Tibial artery (tissue), 4 donors: ENCODE measurements around the gene INHBA.
A peak's percentile ranks its signal among the peaks of the same experiment; 100 is the strongest.

Experiments
- DNase-seq, 2 donors: peaks; one replicate each; pipeline ENCODE4 v3.0.0-alpha.2; 2019
- H3K27ac ChIP-seq, 2 donors: fragments of 200-600 bp; sonication (generic) in 1 of 2; 1 replicate in 1 of 2; 2 replicates in 1 of 2; pipeline ENCODE4 v1.5.1; 2018 to 2019; ENCODE audit warnings: mild to moderate bottlenecking in 1 of 2
- H3K27me3 ChIP-seq, 2 donors: fragments of 200-600 bp; sonication (generic) in 1 of 2; one replicate each; pipeline versions ENCODE4 v1.5.1 to v1.6.0; 2016 to 2019
- H3K36me3 ChIP-seq, 3 donors: fragments of 200-600 bp; sonication (generic) in 2 of 3; one replicate each; pipeline ENCODE4 v1.5.1; 2016 to 2019; ENCODE audit warnings: mild to moderate bottlenecking in 2 of 3
- H3K4me1 ChIP-seq, 4 donors: fragments of 200-600 bp; sonication (generic) in 2 of 4; 1 replicate in 3 of 4; 2 replicates in 1 of 4; pipeline ENCODE4 v1.5.1; 2016 to 2019
- H3K4me3 ChIP-seq, 2 donors: fragments of 200-600 bp; sonication (generic) in 1 of 2; 1 replicate in 1 of 2; 2 replicates in 1 of 2; pipeline ENCODE4 v1.5.1; 2018 to 2019; ENCODE audit warnings: mild to moderate bottlenecking in 2 of 2
- H3K9me3 ChIP-seq, 3 donors: fragments of 200-600 bp; sonication (generic) in 1 of 3; one replicate each; pipeline ENCODE4 v1.5.1; 2016 to 2019
- intact Hi-C: fragments of 100-400 bp; cut with DNase I; formaldehyde crosslinking; loops from one replicate; pipeline ENCODE4 v1.15.0; 2023; ENCODE audit warnings: low total_unique reads
- TF ChIP-seq, protein P1 (sequence below), 2 experiments: fragments of 200-600 bp in 1 of 2; fragments of 450-650 bp in 1 of 2; IDR thresholded peaks; one replicate each; pipeline ENCODE4 v1.5.1; 2017 to 2019; ENCODE audit warnings: antibody characterized with exemption in 2 of 2, mild to moderate bottlenecking in 1 of 2, moderate library complexity in 1 of 2

The INHBA gene

DNA sequence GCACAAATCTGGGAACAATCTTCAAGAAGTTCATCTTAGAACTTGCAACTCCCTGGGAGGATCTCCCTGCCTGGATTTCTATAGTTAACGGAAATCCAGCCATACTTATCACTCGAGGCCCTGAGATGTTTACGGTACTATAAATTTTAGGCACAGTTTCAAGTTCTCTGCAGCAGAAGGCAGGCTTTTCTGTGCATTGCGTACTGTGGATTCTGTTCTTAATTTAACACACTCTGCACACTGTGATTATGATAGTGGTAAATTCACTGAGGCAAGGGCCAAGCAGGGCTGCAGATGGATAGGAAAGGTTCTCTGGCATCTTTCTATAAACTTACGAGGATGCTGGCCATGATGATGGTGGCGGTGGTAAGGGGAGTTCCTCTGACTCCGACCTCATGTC is 10.6 kb downstream of the INHBA start:
- Histone ChIP-seq H3K9me3 (no peaks in the 10 kb centered on the region), H3K27me3 (no peaks in the 10 kb centered on the region), H3K36me3 (peaks cover 14 to 17% (median 14%) of the 10 kb centered on the region in 3 donors), H3K27ac (peak overlapping the region; percentile 95 to 97), H3K4me1 (peaks cover 0 to 90% (median 43%) of the 10 kb centered on the region in 4 donors), H3K4me3 (peak overlapping the region in 1 of 2 donors; percentile 25)
- intact Hi-C loops: loop anchor here (10.0 kb wide), 1 partner anchor 847 kb away; no protein-coding TSS in a partner anchor
- TF ChIP-seq, protein P1, sequence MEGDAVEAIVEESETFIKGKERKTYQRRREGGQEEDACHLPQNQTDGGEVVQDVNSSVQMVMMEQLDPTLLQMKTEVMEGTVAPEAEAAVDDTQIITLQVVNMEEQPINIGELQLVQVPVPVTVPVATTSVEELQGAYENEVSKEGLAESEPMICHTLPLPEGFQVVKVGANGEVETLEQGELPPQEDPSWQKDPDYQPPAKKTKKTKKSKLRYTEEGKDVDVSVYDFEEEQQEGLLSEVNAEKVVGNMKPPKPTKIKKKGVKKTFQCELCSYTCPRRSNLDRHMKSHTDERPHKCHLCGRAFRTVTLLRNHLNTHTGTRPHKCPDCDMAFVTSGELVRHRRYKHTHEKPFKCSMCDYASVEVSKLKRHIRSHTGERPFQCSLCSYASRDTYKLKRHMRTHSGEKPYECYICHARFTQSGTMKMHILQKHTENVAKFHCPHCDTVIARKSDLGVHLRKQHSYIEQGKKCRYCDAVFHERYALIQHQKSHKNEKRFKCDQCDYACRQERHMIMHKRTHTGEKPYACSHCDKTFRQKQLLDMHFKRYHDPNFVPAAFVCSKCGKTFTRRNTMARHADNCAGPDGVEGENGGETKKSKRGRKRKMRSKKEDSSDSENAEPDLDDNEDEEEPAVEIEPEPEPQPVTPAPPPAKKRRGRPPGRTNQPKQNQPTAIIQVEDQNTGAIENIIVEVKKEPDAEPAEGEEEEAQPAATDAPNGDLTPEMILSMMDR (IDR thresholded peaks at IDR 0.05): no peak
- no peak for DNase-seq

DNA sequence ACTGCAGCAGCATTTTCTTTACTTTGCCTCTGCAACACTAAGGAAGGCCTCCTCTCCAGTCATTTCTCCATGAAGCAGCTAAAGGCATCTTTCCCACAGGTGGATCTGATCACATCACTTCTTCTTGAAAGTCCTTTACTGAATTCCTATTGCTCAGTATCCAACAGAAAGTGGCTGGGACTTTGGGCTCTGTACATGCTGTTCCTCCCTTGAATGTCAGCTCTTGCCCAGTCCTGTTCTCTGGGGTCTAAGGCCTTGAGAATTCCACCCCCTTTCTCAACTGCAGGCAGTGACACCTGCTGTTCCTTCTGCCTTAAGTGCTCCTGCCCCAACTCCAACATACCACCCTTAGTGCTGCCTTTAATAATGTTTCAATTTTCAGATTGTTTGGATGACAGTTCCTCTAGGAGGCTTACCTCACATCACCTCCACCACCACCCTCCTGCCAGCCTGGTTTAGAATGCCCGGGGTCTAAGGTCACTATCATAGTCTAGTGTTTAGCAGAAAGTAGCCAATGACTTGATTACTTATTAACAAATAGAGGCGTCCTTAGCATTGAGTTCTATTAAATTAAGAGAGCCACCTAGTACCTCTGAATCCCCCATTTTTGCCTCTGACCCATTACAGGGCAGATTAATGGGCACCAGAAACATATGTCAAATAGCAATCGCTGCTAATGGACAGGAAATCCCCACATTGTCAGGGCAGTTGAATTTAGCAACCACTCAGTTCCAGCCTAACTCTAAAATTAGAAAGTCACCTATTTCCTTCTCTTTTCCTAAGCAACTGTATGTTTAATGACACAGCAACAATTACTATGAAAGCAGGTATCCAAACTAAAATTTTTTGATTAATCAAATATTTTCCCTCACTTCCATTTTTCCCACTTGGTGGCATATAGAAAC is 11.4 kb downstream of the INHBA start:
- intact Hi-C loops: loop anchor here (10.0 kb wide), 1 partner anchor 847 kb away; no protein-coding TSS in a partner anchor
- Histone ChIP-seq H3K4me3 (no peak overlapping the region), H3K36me3 (peaks cover 14 to 17% (median 14%) of the 10 kb centered on the region in 3 donors), H3K4me1 (peaks cover 0 to 90% (median 41%) of the 10 kb centered on the region in 4 donors), H3K27ac (peak overlapping the region; percentile 95 to 97), H3K9me3 (no peaks in the 10 kb centered on the region), H3K27me3 (no peaks in the 10 kb centered on the region)
- no peak for DNase-seq
- TF ChIP-seq, protein P1 (IDR thresholded peaks at IDR 0.05): no peak

DNA sequence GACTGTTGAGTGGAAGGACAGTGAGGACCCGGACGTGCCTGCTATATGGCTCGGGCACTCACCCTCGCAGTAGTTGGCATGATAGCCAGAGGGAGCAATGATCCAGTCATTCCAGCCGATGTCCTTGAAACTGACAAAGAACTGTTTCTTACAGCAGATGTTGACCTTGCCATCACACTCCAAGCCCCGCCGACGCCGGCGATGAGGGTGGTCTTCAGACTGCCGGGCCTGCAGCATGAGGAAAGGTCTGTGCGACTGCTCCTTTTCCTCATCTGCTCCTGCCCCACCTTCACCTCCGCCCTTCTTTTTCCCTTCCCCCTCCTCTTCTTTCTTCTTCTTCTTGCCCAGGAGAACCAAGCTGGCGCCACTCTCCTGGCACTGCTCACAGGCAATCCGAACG is 13.1 kb downstream of the INHBA start:
- Histone ChIP-seq H3K4me1 (peaks cover 0 to 92% (median 35%) of the 10 kb centered on the region in 4 donors), H3K27ac (peak overlapping the region in 1 of 2 donors; percentile 97), H3K9me3 (no peaks in the 10 kb centered on the region), H3K4me3 (no peak overlapping the region), H3K27me3 (no peaks in the 10 kb centered on the region), H3K36me3 (peaks cover 14 to 17% (median 14%) of the 10 kb centered on the region in 3 donors)
- TF ChIP-seq, protein P1 (IDR thresholded peaks at IDR 0.05): no peak
- intact Hi-C loops: loop anchor here (10.0 kb wide), 1 partner anchor 845 kb away; no protein-coding TSS in a partner anchor
- DNase-seq: no peak

DNA sequence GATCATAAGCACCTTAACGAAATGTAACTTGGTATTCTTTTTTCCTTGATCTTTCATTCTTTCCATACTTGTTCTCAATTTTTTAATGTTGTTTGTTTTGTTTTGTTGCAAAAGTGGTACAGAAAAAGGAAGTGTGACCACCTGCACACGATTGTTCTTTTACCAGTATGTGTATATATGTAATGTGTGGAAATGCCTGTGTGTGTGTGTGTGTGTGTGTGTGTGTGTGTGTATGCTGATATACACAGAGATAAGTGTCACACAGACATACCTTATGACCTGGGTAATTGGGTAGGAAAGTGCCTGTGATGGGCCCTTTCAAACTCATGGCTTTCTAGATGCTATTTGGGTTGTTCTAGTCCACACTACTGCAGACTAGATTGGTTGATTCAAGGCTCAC is 14.0 kb downstream of the INHBA start:
- Histone ChIP-seq H3K4me1 (peaks cover 0 to 83% (median 28%) of the 10 kb centered on the region in 4 donors), H3K4me3 (no peak overlapping the region), H3K27me3 (no peaks in the 10 kb centered on the region), H3K9me3 (no peaks in the 10 kb centered on the region), H3K27ac (peak overlapping the region in 1 of 2 donors; percentile 97), H3K36me3 (peaks cover 14 to 17% (median 14%) of the 10 kb centered on the region in 3 donors)
- TF ChIP-seq, protein P1 (IDR thresholded peaks at IDR 0.05): no peak
- DNase-seq: no peak
- intact Hi-C loops: no loop called here

DNA sequence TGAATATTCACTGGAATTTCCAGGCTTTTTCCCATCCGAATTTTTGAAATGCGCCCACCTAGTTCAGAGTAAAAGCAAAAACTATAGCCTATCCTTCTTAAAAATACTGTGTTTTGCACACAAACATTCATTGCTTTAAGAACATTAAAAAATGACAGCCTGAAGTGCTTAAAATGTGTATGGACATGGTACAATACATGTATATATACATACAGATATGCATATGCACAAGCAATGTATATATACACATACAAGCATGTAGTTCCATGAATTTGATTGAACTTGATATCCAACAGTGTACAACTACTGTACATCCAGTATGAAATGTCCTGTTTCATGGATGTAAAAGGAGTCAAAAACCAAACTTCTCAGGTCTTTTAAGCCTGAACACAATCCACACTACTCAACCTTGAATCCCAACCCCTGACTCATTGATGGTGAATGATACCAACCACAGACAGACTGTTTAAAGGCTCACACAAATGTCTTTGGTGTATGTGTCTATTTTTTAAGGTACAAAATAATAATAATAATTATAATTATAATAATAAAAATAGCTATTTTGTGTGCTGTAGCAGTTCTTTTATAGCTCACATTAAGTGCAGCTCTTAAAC is 14.8 kb downstream of the INHBA start:
- peak overlapping the region in 1 of 2 donors; percentile 97 for H3K27ac ChIP-seq
- H3K4me1 ChIP-seq: peaks cover 0 to 75% (median 21%) of the 10 kb centered on the region in 4 donors
- TF ChIP-seq, protein P1 (IDR thresholded peaks at IDR 0.05): no peak
- H3K36me3 ChIP-seq: peaks cover 14 to 17% (median 14%) of the 10 kb centered on the region in 3 donors
- no peaks in the 10 kb centered on the region for H3K9me3 ChIP-seq
- no peak for DNase-seq
- no peak overlapping the region for H3K4me3 ChIP-seq
- no peaks in the 10 kb centered on the region for H3K27me3 ChIP-seq
- intact Hi-C loops: no loop called here
